Liver (tissue), 3 donors: ENCODE results near the gene OVCH1.

Experiments used
- GABPA ChIP-seq, 2 donors: IDR thresholded peaks in 1 of 2; conservative IDR thresholded peaks in 1 of 2; 2 replicates each; pipeline ENCODE4 v1.6.1; 2016; ENCODE audit warnings: antibody characterized with exemption in 2 of 2, mild to moderate bottlenecking in 1 of 2, moderate library complexity in 1 of 2
- RAD21 ChIP-seq, 2 donors: IDR thresholded peaks; 2 replicates each; pipeline ENCODE4 v1.6.1; 2016; ENCODE audit warnings: antibody characterized with exemption in 2 of 2, mild to moderate bottlenecking in 2 of 2
- TF ChIP-seq, protein P1 (sequence below): fragments of 150-350 bp; IDR thresholded peaks from 2 replicates; pipeline ENCODE4 v1.5.1; 2017; ENCODE audit warnings: improper control_type of control experiment, low read depth, low read length; ENCODE audit not compliant: missing input control
- donor health status: healthy.
- donor health status: healthy.

GRCh38 chr12:29546000-29546399 lies 48.5 kb upstream of the OVCH1 start:
- TF ChIP-seq RAD21 (IDR thresholded peaks at IDR 0.05) = no peak
- TF ChIP-seq, protein P1, sequence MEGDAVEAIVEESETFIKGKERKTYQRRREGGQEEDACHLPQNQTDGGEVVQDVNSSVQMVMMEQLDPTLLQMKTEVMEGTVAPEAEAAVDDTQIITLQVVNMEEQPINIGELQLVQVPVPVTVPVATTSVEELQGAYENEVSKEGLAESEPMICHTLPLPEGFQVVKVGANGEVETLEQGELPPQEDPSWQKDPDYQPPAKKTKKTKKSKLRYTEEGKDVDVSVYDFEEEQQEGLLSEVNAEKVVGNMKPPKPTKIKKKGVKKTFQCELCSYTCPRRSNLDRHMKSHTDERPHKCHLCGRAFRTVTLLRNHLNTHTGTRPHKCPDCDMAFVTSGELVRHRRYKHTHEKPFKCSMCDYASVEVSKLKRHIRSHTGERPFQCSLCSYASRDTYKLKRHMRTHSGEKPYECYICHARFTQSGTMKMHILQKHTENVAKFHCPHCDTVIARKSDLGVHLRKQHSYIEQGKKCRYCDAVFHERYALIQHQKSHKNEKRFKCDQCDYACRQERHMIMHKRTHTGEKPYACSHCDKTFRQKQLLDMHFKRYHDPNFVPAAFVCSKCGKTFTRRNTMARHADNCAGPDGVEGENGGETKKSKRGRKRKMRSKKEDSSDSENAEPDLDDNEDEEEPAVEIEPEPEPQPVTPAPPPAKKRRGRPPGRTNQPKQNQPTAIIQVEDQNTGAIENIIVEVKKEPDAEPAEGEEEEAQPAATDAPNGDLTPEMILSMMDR = no peak
- TF ChIP-seq GABPA (IDR thresholded peaks at IDR 0.05 in 1 of 2, conservative IDR thresholded peaks at IDR 0.05 in 1 of 2) = no peak
